Measurements from ENCODE around the gene PPP6C.
"Not testable (repeated sequence)": the region's sequence is repeated elsewhere in the genome, so short reads cannot be mapped to it uniquely, and the experiment has no call there.

The PPP6C gene

DNA sequence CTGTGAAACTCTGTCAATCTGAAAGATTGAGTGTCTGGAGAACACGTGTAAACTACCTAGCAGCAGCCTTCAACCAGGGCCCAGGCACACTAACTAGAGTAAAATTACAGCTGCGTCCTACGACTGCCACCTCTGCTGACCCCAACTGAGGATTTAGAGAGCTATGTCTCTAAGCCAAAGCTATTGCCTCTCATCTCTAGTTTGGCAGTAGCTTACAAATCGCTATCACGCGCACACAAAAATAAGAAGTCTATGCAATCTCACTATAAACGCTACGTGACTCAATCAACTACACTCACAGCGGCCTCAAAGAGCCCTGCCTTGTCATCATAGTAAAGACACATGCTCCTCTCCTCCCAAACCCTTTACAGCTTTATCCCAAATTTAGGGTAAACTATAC is 8.7 kb downstream of the PPP6C start:
- no peak for DNase-seq

DNA sequence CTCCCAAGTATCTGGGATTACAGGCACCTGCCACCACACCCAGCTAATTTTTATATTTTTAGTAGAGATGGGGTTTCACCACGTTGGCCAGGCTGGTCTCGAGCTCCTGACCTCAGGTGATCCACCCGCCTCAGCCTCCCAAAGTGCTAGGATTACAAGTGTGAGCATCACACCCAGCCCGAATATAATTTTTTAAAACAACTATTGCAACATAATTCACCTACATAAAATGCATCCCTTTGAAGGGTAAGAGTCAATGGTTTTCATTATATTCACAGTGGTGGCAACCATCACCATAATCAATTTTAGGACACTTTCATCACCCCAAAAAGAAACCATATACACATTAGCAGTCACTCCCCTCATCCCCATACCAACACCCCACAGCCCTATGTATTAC is 9.8 kb downstream of the PPP6C start:
- not testable (repeated sequence) for DNase-seq

DNA sequence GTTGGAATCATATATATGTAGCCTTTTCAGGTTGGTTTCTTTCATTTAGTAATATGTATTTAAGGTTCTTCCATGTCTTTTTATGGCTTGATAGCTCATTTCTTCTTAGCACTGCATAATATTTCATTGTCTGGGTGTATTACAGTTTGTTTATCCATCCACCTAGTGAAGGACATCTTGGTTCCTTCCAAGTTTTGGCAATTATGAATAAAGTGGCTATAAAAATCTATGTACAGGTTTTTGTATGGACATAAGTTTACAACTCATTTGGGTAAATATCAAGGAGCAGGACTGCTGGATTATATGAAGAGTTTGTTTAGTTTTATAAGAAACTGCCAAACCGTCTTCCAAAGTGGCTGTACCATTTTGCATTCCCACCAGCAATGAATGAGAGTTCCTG is 11.7 kb downstream of the PPP6C start:
- DNase-seq, result no peak

DNA sequence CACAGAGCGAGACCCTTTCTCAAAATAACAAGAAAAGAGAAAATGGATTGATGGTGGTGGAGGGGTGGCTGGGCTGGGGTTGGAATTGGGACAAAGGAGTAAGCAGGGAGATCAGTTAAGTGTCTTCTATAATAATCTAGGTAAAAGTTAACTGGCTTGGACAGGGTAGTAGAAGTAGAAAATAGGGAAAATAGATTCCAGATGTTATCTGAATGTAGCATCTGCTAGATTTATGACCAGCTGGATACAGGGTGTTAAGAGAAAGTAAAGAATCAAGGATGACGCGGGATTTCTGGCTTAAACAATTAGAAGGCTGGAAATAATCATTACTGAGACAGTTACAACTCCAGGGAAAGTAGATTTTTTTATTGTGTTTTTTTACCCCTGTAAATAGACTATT is 13.0 kb downstream of the PPP6C start:
- DNase-seq, result no peak

DNA sequence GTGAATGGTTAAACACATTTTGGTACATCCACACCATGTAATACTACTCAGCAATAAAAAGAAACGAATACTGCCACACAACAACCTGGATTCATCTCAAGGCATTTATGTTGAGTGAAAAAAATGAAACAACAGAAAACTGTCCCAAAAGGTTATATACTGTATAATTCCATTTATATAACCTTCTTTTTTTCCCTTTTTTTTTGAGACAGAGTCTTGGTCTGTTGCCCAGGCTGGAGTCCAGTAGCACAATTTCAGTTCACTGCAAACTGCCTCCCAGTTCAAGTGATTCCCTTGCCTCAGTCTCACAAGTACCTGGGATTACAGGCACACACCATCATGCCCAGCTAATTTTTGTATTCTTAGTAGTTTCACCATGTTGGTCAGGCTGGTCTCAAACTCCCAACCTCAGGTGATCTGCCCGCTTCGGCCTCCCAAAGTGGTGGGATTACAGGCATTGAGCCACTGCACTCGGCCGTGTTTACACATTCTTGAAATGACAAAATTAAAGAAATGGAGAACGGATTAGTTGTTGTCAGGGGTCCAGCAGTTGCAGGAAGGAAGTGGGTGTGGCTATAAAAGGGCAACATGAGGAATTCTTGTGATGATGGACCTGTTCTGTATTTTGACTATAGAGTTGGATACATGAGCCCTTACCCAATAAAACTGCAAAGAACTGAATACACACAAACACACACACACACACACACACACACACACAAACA is 17.4 kb downstream of the PPP6C start:
- no peak for DNase-seq

DNA sequence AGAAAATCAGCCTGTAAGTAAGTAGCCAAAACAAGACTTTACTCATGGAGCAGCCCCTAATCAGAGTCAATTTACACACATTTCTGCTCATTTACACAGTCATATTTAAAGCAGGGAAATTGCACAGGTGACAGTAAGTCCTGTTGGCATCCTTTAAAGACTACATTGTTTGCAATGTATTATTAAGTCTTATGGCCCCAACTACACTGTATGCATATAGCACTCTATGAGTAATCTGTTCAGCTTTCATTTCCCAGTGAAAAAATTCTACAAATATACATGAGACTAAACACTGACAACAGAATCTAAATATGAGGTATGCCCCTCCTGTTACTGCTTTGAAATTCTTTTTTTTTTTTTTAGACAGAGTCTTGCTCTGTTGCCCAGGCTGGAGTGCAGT is 19.7 kb downstream of the PPP6C start:
- DNase-seq, result no peak

DNA sequence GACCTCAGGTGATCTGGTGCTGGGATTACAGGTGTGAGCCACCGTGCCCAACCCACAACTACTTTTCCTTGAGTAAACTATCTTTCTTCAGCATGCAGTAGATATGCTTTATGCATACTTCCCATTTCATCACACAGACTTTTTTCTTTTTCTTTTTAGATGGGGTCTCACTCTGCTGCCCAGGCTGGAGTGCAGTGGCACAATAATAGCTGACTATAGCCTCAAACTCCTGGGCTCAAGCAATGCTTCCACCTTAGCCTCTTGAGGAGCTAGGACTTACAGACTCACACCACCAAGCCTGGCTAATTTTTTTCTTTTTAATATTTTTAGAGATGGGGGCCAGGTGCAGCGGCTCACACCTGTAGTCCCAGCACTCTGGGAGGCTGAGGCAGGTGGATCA is 22.8 kb downstream of the PPP6C start:
- DNase-seq, result no peak

DNA sequence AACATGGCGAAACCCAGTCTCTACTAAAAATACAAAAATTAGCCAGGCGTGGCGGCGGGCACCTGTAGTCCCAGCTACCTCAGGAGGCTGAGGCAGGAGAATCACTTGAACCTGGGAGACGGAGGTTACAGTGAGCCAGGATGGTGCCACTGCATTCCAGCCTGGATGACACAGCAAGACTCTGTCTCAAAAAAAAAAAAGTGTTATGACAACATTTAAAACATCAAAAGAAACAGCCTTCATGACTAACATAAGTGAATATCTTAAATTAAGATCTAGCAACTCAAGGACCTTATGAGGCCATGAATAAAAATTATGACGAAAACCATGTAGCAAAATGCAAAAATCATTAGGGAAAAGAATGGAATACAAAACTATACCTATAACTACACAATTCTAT is 26.7 kb downstream of the PPP6C start:
- not testable (repeated sequence) for DNase-seq

DNA sequence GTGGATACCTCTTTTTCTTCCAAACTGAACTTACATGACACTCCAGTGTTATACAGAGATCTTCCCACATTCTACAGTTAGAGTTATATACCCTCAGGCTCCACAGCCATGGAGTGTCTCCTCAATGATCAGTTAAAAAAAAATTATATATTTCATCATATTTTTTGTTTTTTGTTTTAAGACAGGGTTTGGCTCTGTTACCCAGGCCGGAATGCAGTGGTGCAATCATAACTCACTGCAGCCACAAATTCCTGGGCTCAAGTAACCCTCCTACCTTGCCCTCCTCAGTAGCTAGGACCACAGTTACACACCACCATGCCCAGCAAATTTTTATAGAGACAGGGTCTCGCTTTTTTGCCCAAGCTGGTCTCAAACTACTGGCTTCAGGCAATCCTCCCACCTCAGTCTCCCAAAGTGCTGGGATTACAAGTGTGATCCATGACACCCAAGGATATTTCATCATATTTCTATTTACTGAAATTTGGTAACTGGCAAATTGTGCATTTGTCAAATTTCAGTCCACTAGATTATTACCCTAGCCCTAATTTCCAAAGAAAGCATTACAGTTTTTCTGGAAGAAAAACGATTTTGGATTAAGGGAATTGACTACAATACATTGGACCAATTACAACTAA is 28.2 kb downstream of the PPP6C start:
- no peak for DNase-seq

DNA sequence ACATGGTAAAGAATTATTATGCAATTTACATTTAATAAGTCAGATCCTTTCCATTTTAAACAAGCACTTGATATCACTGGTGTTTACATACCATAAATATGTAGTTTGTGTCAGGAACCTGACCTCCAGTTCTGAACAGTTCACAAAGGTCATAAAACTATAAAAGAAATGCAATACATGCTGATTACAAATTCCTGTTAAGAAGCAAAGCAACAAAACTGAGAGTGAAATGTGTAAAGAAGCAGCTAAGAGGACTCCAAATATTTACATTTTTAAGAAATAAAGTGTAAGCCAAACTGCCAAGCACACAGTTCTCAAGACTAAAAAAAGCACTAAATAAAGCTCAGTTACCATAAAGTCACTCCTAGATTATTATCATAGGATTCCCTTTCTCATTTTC is 28.9 kb downstream of the PPP6C start:
- no peak for DNase-seq

DNA sequence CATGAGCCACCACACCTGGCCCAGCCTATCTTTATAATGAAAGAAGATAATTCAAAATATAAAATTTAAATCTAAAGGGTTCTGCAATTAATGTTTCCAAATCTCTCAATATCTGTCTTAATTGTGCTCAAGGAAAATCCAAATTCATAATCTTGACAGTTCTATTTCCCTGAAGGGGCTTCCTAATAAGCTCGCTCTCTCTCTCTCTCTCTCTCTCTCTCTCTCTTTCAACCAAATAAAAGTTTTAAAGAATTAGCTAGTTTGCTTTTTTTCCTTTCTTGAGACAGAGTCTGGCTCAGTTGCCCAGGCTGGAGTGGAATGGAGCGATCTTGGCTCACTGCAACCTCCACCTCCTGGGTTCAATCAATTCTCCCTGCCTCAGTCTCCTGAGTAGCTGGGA is 33.1 kb downstream of the PPP6C start:
- no peak for DNase-seq

DNA sequence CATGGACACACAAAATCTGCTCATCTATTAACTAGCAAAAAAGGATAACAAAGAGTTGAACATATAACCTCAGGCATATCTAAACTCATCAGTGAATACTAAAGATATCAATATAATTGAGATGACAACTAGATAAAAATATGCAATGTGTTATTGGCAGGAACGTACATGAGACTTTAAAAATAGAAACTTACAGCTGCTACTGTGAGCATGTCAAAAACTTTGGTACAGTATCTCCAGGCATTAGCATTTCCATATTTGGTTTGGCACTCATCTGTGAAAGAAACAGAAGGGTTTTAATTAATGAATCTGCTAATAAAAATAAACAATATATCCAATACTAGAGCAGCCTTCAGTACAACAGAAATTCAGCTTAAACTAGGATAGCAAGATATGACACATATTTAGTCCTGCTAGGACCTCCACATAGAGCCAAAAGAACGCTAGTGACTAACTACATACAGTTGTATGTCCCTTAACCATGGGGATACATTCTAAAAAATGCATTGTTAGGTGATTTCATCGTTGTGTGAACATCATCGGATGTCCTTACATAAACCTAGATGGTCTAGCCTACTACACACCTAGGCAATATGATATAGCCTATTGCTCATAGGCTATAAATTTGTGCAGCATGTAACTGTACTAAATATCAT is 35.8 kb downstream of the PPP6C start:
- DNase-seq, result no peak

DNA sequence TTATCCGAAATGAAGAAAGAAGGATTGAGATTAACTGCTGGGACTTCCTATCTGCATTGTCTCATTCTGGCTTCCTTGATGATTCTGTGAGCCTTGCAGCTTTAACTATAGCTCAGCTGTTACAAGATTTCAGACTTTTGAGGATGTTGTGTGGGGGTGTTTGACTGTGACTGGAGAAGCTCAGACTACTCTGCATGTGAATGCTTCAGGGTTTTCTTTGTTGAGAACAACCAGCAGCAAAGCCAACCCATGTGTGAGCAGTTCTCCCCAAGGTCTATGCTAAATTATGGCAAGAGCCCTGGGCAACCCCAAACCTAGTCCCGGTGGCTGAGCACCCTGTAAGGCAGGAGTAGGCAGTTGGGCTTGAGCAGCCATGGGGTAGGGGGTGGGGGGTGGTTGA is 37.9 kb downstream of the PPP6C start:
- DNase-seq, result no peak

DNA sequence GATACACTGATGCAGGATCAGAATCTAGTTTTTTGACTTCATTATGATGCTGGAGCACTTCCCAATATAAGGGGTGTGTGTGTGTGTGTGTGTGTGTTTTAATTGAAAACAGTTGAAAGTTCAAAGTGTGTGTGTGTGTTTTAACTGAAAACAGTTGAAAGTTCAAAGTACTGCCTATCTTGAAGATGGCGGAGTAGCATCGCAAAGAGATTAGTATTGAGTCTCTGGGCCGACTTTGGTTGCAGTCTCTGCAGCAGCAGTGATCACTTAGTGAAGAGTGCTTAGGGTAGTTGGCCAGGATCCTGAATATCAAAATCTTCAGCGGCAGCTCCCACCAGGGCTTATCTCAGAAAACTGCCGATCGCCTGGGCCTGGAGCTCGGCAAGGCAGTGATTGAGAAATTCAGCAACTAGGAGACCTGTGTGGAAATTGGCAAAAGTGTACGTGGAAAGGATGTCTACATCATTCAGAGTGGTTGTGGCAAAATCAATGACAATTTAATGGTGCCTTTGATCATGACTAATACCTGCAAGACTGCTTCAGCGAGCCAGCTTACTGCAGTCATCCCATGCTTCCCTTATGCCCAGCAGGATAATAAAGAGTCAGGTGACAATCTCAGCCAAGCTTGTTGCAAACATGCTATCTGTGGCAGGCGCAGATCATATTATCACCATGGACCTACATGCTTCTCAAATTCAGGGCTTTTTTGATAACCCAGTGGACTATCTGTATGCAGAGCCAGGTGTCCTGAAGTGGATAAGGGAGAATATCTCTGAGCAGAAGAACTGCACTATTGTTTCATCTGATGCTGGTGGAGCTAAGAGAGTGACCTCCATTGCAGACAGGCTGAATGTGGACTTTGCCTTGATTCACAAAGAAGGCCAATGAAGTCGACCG is 39.0 kb downstream of the PPP6C start:
- DNase-seq, result no peak

DNA sequence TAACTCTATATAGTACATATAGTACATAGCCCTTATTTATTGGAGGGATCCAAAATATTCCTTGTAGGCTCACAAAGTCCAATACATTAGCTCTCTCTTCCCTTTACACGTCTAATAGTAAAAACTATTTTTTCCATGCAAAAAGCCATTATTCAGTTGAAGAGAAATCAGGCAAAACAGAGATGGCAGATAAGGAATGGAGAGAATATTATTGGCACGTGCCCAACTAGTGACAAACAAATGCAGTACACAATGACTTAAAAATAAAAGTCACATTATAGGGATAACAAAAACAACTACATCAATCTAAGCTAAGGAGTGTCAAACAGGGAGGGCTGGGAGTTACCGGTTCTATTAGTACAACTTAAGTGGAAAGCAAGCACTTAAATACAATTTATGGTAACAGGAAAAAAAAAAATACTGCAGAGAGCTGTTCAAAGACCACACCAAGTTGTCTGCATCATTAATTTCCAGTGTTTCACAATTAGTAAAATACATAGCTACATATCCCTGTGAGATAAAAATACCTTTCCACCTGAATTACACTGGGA is 42.1 kb downstream of the PPP6C start:
- DNase-seq, result no peak

DNA sequence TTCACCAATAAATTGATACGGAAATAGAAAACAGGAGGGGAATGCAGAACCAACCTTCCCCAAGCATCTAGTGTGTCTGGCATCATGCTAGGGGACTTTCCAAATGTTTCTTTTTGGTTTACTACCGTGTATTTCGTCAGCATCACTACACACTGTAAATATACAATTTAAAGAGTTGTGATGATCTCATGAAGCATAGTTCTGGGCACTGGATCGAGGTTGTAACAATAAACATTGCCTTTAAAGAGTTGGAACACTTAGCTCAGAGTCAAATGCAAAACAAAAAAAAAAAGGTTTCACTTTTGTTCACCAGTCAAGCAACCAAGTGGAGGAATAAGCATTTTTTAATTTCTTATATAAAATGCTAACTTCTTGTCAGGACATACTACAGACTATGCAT is 43.4 kb downstream of the PPP6C start:
- DNase-seq, result no peak

DNA sequence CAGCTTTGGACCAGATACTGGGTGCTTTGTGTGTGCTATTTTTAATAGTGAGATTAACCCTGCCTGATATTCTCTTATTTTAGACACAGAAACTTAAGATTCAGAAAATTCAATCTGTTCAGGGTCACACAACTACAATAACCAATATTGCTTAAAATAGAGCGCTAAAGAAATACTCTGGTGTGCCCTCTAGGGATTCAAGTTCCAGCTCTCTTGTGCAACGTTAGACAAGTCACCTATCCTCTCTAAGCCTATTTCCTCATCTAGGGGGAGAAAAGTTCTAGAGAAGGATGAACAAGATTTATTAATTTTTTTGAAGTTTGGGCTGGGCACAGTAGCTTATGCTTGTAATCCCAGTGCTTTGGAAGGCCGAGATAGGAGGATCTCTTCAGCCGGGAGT is 44.2 kb downstream of the PPP6C start:
- no peak for DNase-seq

DNA sequence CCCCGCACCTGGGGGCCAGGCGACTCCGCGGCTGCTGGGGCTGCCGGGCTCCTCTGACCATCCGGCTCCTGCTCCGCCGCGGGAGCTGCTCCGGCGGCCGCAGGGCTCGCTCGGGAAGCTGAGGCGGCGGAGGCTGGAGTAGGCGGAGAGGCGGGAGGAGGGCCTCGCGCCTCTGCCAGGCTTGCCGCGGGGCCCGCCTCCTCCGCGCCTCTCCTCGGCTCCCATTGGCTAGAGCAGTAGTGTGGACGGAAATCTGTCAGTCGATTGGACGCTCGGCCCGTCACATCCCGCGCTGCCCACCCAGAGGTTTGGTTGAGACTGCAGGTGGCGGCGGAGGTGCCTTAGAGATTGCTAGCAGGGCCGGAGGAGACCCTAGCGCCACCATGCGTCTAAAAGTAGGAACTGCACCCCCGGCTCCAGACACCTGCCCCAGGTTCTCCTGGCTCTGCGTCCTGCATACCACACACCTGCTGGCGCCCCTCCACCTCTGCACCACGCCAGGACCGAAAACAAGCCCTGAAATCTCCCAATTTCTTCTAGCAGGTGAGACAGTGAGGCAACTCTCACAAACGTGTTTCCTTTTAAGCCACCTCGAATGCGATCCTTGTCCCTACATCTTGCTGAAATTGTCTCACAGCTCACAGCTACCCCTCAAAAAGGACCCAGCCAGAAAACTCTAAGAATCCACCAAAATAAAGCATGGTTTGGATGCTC is 46.1 kb downstream of the PPP6C start, which contains the start of gene SCAI:
Gene SCAI, minus strand, starts transcription at position 152 of the 714 bp plus-strand sequence. Its CDS starts 91 bp downstream, at position 61.
- peak; percentile 99 for DNase-seq

DNA sequence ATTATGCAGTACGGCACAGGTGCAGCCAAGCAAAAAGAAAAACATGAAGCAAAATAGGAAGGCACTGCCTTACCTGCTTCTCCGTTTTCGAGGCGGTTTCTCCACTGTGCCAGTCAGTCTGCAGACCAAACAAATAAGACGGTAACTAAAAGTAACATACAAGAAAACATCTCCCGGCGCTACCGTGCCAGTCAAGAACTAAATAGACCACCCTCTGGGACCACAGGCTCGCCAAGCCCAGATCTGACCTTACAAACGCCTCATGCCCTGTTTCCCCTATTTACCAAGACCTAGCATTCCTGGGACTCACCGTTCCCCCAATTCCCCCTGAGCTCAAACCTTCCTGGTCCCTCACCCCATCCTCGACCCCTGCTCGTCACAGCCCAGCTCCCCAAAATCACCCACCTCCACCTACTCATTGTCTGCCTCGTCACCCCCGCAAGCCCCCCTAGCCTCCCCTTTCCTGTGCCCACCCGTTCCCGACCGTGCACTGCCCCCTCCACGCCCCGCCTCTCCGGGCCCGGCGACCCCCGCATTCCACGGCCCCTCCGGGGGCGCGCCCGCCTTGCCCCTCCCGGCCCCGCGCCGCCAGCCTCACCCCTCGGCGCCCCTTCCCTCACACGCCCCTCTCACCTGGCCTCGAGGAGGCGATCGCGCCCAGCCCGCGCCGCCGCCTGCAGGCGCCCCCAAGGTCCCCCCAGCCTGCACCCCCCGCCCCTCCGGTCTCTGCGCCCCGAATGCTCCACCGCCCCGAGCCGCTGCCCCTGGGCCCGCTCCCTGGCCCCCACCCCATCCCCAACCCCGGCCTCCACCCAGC is 46.8 kb downstream of the PPP6C start:
- DNase-seq, result peak; percentile 15

DNA sequence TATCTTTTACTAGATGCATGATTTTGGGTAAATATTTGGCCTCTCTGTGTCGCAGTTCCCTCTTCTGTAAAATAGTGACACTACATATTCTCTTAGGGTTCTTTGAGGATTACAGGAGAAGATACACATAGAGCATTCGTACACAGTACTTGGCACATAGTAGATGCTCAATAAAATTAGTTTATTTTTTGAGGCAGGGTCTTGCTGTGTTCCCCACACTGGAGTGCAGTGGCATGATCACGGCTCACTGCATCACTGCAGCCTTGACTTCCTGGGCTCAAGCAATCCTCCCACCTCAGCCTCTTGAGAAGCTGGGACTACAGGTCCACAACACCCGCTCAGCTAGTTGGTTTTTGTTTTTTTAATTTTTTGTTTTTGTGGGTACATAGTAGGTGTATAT is 47.9 kb downstream of the PPP6C start:
- DNase-seq, result no peak

DNA sequence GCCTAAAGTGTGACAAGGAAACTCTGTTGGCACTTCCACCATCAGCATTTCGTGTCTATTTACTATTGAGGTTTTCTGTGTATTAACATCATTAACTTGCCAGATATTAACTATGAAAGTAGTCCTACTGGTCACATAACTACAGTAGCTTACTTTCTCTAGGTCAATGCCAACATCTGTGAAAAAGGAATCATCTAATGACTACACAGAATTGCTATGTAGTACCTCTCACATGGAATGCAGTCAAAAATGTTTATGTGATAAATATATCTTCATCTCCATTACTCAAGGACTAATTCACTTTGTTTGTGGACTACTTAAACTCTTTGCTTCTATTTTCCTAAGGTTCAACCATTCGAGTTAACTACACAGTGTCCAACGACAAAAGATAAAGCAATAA is 48.4 kb downstream of the PPP6C start:
- DNase-seq, result no peak

Measured in CD4-positive, alpha-beta T cell treated with Interleukin-4 for 4 hours (primary cell).